Inferior parietal cortex (tissue), 1 donor: ENCODE data around the gene SLX4IP.
"Not testable (repeated sequence)": the region's sequence is repeated elsewhere in the genome, so short reads cannot be mapped to it uniquely, and the experiment has no call there.

Source experiments
- DNase-seq: peaks from one replicate; pipeline ENCODE4 v3.0.0-alpha.2; 2016; ENCODE audit errors: extremely low spot score

The SLX4IP gene

GRCh38 chr20:10573273-10573950 is 138.3 kb downstream of the SLX4IP start:
- no peak for DNase-seq

GRCh38 chr20:10573951-10574339 is 138.8 kb downstream of the SLX4IP start:
- DNase-seq, result no peak

GRCh38 chr20:10576411-10577090 is 141.4 kb downstream of the SLX4IP start:
- DNase-seq, result no peak

GRCh38 chr20:10577648-10578047 is 142.5 kb downstream of the SLX4IP start:
- no peak for DNase-seq

GRCh38 chr20:10578607-10579006 is 143.5 kb downstream of the SLX4IP start:
- DNase-seq, result no peak

GRCh38 chr20:10579942-10580341 is 144.8 kb downstream of the SLX4IP start:
- DNase-seq, result no peak

GRCh38 chr20:10580700-10581099 is 145.6 kb downstream of the SLX4IP start:
- no peak for DNase-seq

GRCh38 chr20:10581823-10582222 is 146.7 kb downstream of the SLX4IP start:
- no peak for DNase-seq

- no peak for DNase-seq
These were observed 149.3 kb downstream of the SLX4IP start for GRCh38 chr20:10584371-10584770.

GRCh38 chr20:10585308-10585707 is 150.2 kb downstream of the SLX4IP start:
- DNase-seq, result no peak

GRCh38 chr20:10586296-10586695 is 151.2 kb downstream of the SLX4IP start:
- DNase-seq, result no peak

- DNase-seq, result not testable (repeated sequence)
These were observed 155.3 kb downstream of the SLX4IP start for GRCh38 chr20:10590446-10590845.

- DNase-seq, result no peak
These were observed 156.0 kb downstream of the SLX4IP start for GRCh38 chr20:10590950-10591671.

- DNase-seq, result no peak
These were observed 156.9 kb downstream of the SLX4IP start for GRCh38 chr20:10591946-10592521.

GRCh38 chr20:10594296-10594868 is 159.3 kb downstream of the SLX4IP start:
- no peak for DNase-seq

GRCh38 chr20:10595266-10595665 is 160.2 kb downstream of the SLX4IP start:
- no peak for DNase-seq

- DNase-seq, result no peak
These were observed 160.9 kb downstream of the SLX4IP start for GRCh38 chr20:10595985-10596384.

- no peak for DNase-seq
These were observed 161.6 kb downstream of the SLX4IP start for GRCh38 chr20:10596710-10597121.

GRCh38 chr20:10597637-10598036 is 162.5 kb downstream of the SLX4IP start:
- no peak for DNase-seq

- DNase-seq, result no peak
These were observed 167.2 kb downstream of the SLX4IP start for GRCh38 chr20:10602221-10602871.

GRCh38 chr20:10603378-10603777 is 168.3 kb downstream of the SLX4IP start:
- DNase-seq, result no peak
